HCT116 (cell line): ENCODE data around the gene EPS8.

Source experiments
- CEBPB ChIP-seq: IDR thresholded peaks from 2 replicates; pipeline ENCODE4 v1.6.1; 2012; ENCODE audit warnings: low read depth
- CTCF ChIP-seq, 3 experiments: fragments of 200-600 bp in 1 of 3; sonication (generic) in 1 of 3; IDR thresholded peaks in 2 of 3; conservative IDR thresholded peaks in 1 of 3; 2 replicates each; pipeline ENCODE4 v1.5.1; 2012 to 2017; ENCODE audit warnings: low read depth in 2 of 3, low read length in 2 of 3, antibody characterized with exemption in 1 of 3, borderline replicate concordance in 1 of 3, control low read depth in 1 of 3, mild to moderate bottlenecking in 1 of 3, mixed read lengths in 1 of 3, mixed run types in 1 of 3, moderate library complexity in 1 of 3; ENCODE audit not compliant: insufficient read depth in 1 of 3
- EZH2 ChIP-seq: fragments of 200-600 bp; sonication (generic); IDR thresholded peaks from 2 replicates; pipeline ENCODE4 v1.6.1; 2017; ENCODE audit warnings: antibody characterized with exemption, mixed run types
- EZH2phosphoT487 ChIP-seq: fragments of 200-600 bp; IDR thresholded peaks from 2 replicates; pipeline ENCODE4 v1.6.1; 2018; ENCODE audit warnings: antibody characterized with exemption, borderline replicate concordance
- MAX ChIP-seq: IDR thresholded peaks from 2 replicates; pipeline ENCODE4 v1.6.1; 2012
- POLR2A ChIP-seq: IDR thresholded peaks from 2 replicates; pipeline ENCODE4 v1.7.0; 2011; ENCODE audit warnings: borderline replicate concordance; ENCODE audit not compliant: insufficient read depth, insufficient read length; ENCODE audit errors: extremely low read depth
- POLR2AphosphoS5 ChIP-seq: IDR thresholded peaks from 2 replicates; pipeline ENCODE4 v1.6.1; 2011; ENCODE audit warnings: mild to moderate bottlenecking, low read depth, low read length, moderate library complexity
- REST ChIP-seq: IDR thresholded peaks from 2 replicates; pipeline ENCODE4 v1.6.1; 2012; ENCODE audit warnings: low read depth
- SIN3A ChIP-seq: IDR thresholded peaks from 2 replicates; pipeline ENCODE4 v1.6.1; 2012; ENCODE audit warnings: low read depth
- SP1 ChIP-seq: IDR thresholded peaks from 2 replicates; pipeline ENCODE4 v1.6.1; 2012; ENCODE audit warnings: low read depth

GRCh38 chr12:15770021-15770420 is 19.2 kb downstream of the EPS8 start:
- TF ChIP-seq POLR2A, result no peak
- no peak for TF ChIP-seq CTCF (IDR thresholded peaks at IDR 0.05 in 2 of 3, conservative IDR thresholded peaks at IDR 0.05 in 1 of 3; ENCODE audit: borderline replicate concordance in 1 of 3, insufficient read depth in 1 of 3, low read depth in 2 of 3, low read length in 2 of 3)
- TF ChIP-seq POLR2AphosphoS5, result no peak
- TF ChIP-seq SIN3A, result no peak
- TF ChIP-seq EZH2, result no peak
- TF ChIP-seq SP1, result no peak
- TF ChIP-seq EZH2phosphoT487, result no peak
- no peak for TF ChIP-seq CEBPB
- TF ChIP-seq MAX, result no peak
- TF ChIP-seq REST, result no peak
